Esophagus muscularis mucosa (tissue), 4 donors: ENCODE data around the gene PKP4. TPM values are rescaled to one million over a fixed set of nuclear protein-coding genes. Genes with fewer than 3 reads are reported as not detected.

Experiments
- DNase-seq: peaks from one replicate; pipeline ENCODE4 v3.0.0-alpha.2; 2017; ENCODE audit errors: extremely low spot score
- H3K27ac ChIP-seq, 4 donors: fragments of 200-600 bp; sonication (generic); replicated peaks in 1 of 4; 1 replicate in 3 of 4; 2 replicates in 1 of 4; pipeline ENCODE4 v1.5.1; 2016 to 2019; ENCODE audit warnings: mild to moderate bottlenecking in 1 of 4
- H3K27me3 ChIP-seq, 4 donors: fragments of 200-600 bp; sonication (generic); one replicate each; pipeline versions ENCODE4 v1.5.1 to v1.6.0; 2016 to 2019
- H3K36me3 ChIP-seq, 4 donors: fragments of 200-600 bp; sonication (generic); one replicate each; pipeline ENCODE4 v1.5.1; 2016 to 2019
- H3K4me1 ChIP-seq, 4 donors: fragments of 200-600 bp; sonication (generic); one replicate each; pipeline ENCODE4 v1.5.1; 2016 to 2019
- H3K4me3 ChIP-seq, 4 donors: fragments of 200-600 bp; sonication (generic); 1 replicate in 2 of 4; 2 replicates in 2 of 4; pipeline ENCODE4 v1.5.1; 2016 to 2019; ENCODE audit warnings: mild to moderate bottlenecking in 4 of 4, moderate library complexity in 1 of 4
- H3K9me3 ChIP-seq, 4 donors: fragments of 200-600 bp; sonication (generic); 1 replicate in 3 of 4; 2 replicates in 1 of 4; pipeline ENCODE4 v1.5.1; 2016 to 2019
- CTCF ChIP-seq, 3 experiments: fragments of 200-600 bp in 2 of 3; fragments of 450-650 bp in 1 of 3; sonication (generic) in 2 of 3; IDR thresholded peaks; one replicate each; pipeline ENCODE4 v1.5.1; 2017 to 2019; ENCODE audit warnings: antibody characterized with exemption in 3 of 3, mild to moderate bottlenecking in 2 of 3, moderate library complexity in 1 of 3
- EP300 ChIP-seq: sonication (generic); formaldehyde crosslinking; IDR thresholded peaks from one replicate; pipeline ENCODE4 v1.6.1; 2017; ENCODE audit warnings: antibody characterized with exemption
- POLR2A ChIP-seq: fragments of 450-650 bp; IDR thresholded peaks from one replicate; pipeline ENCODE4 v1.6.1; 2017; ENCODE audit warnings: antibody characterized with exemption, moderate library complexity, mild to moderate bottlenecking, low read depth
- POLR2AphosphoS5 ChIP-seq, 2 donors: sonication (generic); formaldehyde crosslinking; IDR thresholded peaks; one replicate each; pipeline ENCODE4 v1.6.1; 2017; ENCODE audit warnings: antibody characterized with exemption in 2 of 2
- WGBS: methylation state at CpG from one replicate; pipeline ENCODE4 v1.1.5; 2018; 5-methylcytosine and 5-hydroxymethylcytosine counted together
- intact Hi-C: fragments of 100-400 bp; cut with DNase I; formaldehyde crosslinking; loops from one replicate; pipeline ENCODE4 v1.15.1; 2023
- total RNA-seq, 4 donors: library from RNA; depleted of rRNA; stranded (reverse); fragments of >200 nt; gene quantifications; one replicate each; pipeline versions ENCODE4 v1.1.0 to v1.2.1, GENCODE V29; 2016

The PKP4 gene
- total RNA-seq, 4 donors from 2014 or later = 79.7 to 131 (median 93.0) TPM

GRCh38 chr2:158603205-158603604 lies 146.5 kb downstream of the PKP4 start:
- H3K27ac ChIP-seq = no peak overlapping the region
- TF ChIP-seq EP300 (no peak), POLR2AphosphoS5 (IDR thresholded peaks at IDR 0.05) (no peak), CTCF (IDR thresholded peaks at IDR 0.05) (no peak), POLR2A (no peak)
- H3K4me1 ChIP-seq = peaks cover 16 to 26% (median 21%) of the 10 kb centered on the region in 4 donors
- WGBS = 94% methylated on average over 3 of the region's 3 CpGs
- no peak overlapping the region for H3K4me3 ChIP-seq
- H3K9me3 ChIP-seq = no peaks in the 10 kb centered on the region
- H3K27me3 ChIP-seq = no peaks in the 10 kb centered on the region
- DNase-seq = no peak
- peaks cover 0 to 15% (median 0%) of the 10 kb centered on the region in 4 donors for H3K36me3 ChIP-seq
- intact Hi-C loops = loop anchor here (10.0 kb wide), 1 partner anchor 148 kb away; the partner anchor contains the start of genes CCDC148 and PKP4

GRCh38 chr2:158603986-158604385 lies 147.2 kb downstream of the PKP4 start:
- WGBS = 89% methylated on average over 6 of the region's 6 CpGs

GRCh38 chr2:158610059-158610458 lies 153.3 kb downstream of the PKP4 start:
- DNase-seq = no peak

More at GRCh38 chr2:158603986-158604385, 147.2 kb downstream of the PKP4 start:
- H3K9me3 ChIP-seq = no peaks in the 10 kb centered on the region
- no peak for DNase-seq
- H3K36me3 ChIP-seq = peaks cover 0 to 15% (median 0%) of the 10 kb centered on the region in 4 donors
- no peak overlapping the region for H3K27ac ChIP-seq
- peaks cover 15 to 24% (median 17%) of the 10 kb centered on the region in 4 donors for H3K4me1 ChIP-seq
- no peak for TF ChIP-seq POLR2A
- TF ChIP-seq POLR2AphosphoS5 (IDR thresholded peaks at IDR 0.05) = no peak
- TF ChIP-seq EP300 = no peak
- no peak for TF ChIP-seq CTCF (IDR thresholded peaks at IDR 0.05)
- no peaks in the 10 kb centered on the region for H3K27me3 ChIP-seq
- intact Hi-C loops = loop anchor here (10.0 kb wide), 1 partner anchor 149 kb away; the partner anchor contains the start of genes CCDC148 and PKP4
- H3K4me3 ChIP-seq = no peak overlapping the region

GRCh38 chr2:158616480-158617000 lies 159.8 kb downstream of the PKP4 start:
- peaks cover 5 to 13% (median 9%) of the 10 kb centered on the region in 4 donors for H3K36me3 ChIP-seq
- H3K9me3 ChIP-seq = no peaks in the 10 kb centered on the region
- H3K27ac ChIP-seq = no peak overlapping the region
- intact Hi-C loops = no loop called here
- TF ChIP-seq POLR2A (no peak), CTCF (IDR thresholded peaks at IDR 0.05) (no peak), EP300 (no peak), POLR2AphosphoS5 (IDR thresholded peaks at IDR 0.05) (no peak)
- no peaks in the 10 kb centered on the region for H3K4me1 ChIP-seq
- no peak overlapping the region for H3K4me3 ChIP-seq
- DNase-seq = no peak
- H3K27me3 ChIP-seq = no peaks in the 10 kb centered on the region
- WGBS = 83% methylated on average over 3 of the region's 3 CpGs

More at GRCh38 chr2:158610059-158610458, 153.3 kb downstream of the PKP4 start:
- intact Hi-C loops = no loop called here
- no peaks in the 10 kb centered on the region for H3K27me3 ChIP-seq
- H3K27ac ChIP-seq = no peak overlapping the region
- 60% methylated on average over 4 of the region's 4 CpGs for WGBS
- no peak overlapping the region for H3K4me3 ChIP-seq
- peaks cover 0 to 9% (median 2%) of the 10 kb centered on the region in 4 donors for H3K4me1 ChIP-seq
- H3K36me3 ChIP-seq = no peaks in the 10 kb centered on the region
- H3K9me3 ChIP-seq = no peaks in the 10 kb centered on the region
- no peak for TF ChIP-seq EP300
- TF ChIP-seq CTCF (IDR thresholded peaks at IDR 0.05) = peak in 2 of 3 experiments; percentile 2 to 16
